PC-9 (cell line): Measurements from ENCODE around the gene C5orf46.

Experiments
- EZH2 ChIP-seq: fragments of 200-600 bp; sonication (generic); IDR thresholded peaks from 2 replicates; pipeline ENCODE4 v1.8.0; 2017; ENCODE audit warnings: antibody characterized with exemption, low read depth
- TF ChIP-seq, protein P1 (sequence below): fragments of 200-600 bp; sonication (generic); conservative IDR thresholded peaks from 2 replicates; pipeline ENCODE4 v1.6.1; 2017; ENCODE audit warnings: mixed run types, antibody characterized with exemption, mild to moderate bottlenecking, moderate library complexity

DNA sequence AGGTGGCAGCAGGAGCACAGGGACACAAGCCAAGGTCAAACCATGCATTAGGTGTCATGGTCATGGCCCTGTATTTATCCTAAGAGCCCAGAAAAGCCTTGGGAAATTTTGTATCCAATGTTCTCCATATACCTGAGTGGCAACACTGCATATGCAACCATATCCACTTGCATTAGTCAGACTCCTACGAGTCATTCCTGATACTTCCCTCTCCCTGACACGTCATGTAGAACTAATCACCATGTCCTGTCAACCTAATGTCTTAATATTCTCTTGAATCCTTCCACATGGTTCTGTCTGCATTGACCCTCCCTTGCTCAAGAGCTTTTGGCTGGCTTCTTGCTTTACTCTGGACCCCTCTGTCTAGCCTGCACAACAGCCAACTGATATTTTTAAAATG lies 18.4 kb downstream of the C5orf46 start:
- TF ChIP-seq, protein P1, sequence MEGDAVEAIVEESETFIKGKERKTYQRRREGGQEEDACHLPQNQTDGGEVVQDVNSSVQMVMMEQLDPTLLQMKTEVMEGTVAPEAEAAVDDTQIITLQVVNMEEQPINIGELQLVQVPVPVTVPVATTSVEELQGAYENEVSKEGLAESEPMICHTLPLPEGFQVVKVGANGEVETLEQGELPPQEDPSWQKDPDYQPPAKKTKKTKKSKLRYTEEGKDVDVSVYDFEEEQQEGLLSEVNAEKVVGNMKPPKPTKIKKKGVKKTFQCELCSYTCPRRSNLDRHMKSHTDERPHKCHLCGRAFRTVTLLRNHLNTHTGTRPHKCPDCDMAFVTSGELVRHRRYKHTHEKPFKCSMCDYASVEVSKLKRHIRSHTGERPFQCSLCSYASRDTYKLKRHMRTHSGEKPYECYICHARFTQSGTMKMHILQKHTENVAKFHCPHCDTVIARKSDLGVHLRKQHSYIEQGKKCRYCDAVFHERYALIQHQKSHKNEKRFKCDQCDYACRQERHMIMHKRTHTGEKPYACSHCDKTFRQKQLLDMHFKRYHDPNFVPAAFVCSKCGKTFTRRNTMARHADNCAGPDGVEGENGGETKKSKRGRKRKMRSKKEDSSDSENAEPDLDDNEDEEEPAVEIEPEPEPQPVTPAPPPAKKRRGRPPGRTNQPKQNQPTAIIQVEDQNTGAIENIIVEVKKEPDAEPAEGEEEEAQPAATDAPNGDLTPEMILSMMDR: no peak
- no peak for TF ChIP-seq EZH2
